HG02884 (cell line): Measurements from ENCODE around the gene MYO6.

Source experiments
- ATAC-seq: cut with Tn5 transposase; IDR thresholded peaks from one replicate; pipeline ENCODE4 v1.9.1; 2021; ENCODE audit warnings: mild to moderate bottlenecking, moderate library complexity; ENCODE audit not compliant: unreplicated experiment

MYO6 gene

GRCh38 chr6:75762063-75762462, 13.0 kb downstream of the MYO6 start:
- no peak for ATAC-seq

- ATAC-seq: no peak
These were observed 17.3 kb downstream of the MYO6 start for GRCh38 chr6:75766387-75766786.

GRCh38 chr6:75770844-75771243, 21.8 kb downstream of the MYO6 start:
- no peak for ATAC-seq

- ATAC-seq: no peak
These were observed 26.2 kb downstream of the MYO6 start for GRCh38 chr6:75775219-75775618.

- ATAC-seq: no peak
These were observed 27.4 kb downstream of the MYO6 start for GRCh38 chr6:75776461-75776860.

- ATAC-seq: no peak
These were observed 29.7 kb downstream of the MYO6 start for GRCh38 chr6:75778757-75779156.

- ATAC-seq: no peak
These were observed 37.1 kb downstream of the MYO6 start for GRCh38 chr6:75786152-75786551.

- no peak for ATAC-seq
These were observed 39.9 kb downstream of the MYO6 start for GRCh38 chr6:75788894-75789293.

GRCh38 chr6:75791881-75792280, 42.8 kb downstream of the MYO6 start:
- no peak for ATAC-seq

GRCh38 chr6:75794351-75794846, 45.4 kb downstream of the MYO6 start:
- no peak for ATAC-seq

GRCh38 chr6:75794954-75795739, 46.1 kb downstream of the MYO6 start:
- no peak for ATAC-seq

GRCh38 chr6:75796723-75797122, 47.7 kb downstream of the MYO6 start:
- ATAC-seq: no peak

- no peak for ATAC-seq
These were observed 51.1 kb downstream of the MYO6 start for GRCh38 chr6:75800133-75800532.

GRCh38 chr6:75800708-75801505, 51.9 kb downstream of the MYO6 start:
- no peak for ATAC-seq

- ATAC-seq: no peak
These were observed 53.3 kb downstream of the MYO6 start for GRCh38 chr6:75802366-75802765.

- no peak for ATAC-seq
These were observed 59.5 kb downstream of the MYO6 start for GRCh38 chr6:75808507-75808906.

GRCh38 chr6:75812560-75812959, 63.5 kb downstream of the MYO6 start:
- no peak for ATAC-seq

GRCh38 chr6:75813476-75814250, 64.6 kb downstream of the MYO6 start:
- no peak for ATAC-seq

GRCh38 chr6:75815756-75816155, 66.7 kb downstream of the MYO6 start:
- no peak for ATAC-seq

- no peak for ATAC-seq
These were observed 69.2 kb downstream of the MYO6 start for GRCh38 chr6:75818098-75818855.
